IgD-negative memory B cell (primary cell): ENCODE data around the gene MSANTD2. TPM values are rescaled to one million over a fixed set of nuclear protein-coding genes. Genes with fewer than 3 reads are reported as not detected.

ENCODE experiments used
- H3K27ac Mint-ChIP-seq, 3 donors: one replicate each; pipeline ENCODE4 v1.8.0; 2020 to 2022; ENCODE audit warnings: mild to moderate bottlenecking in 3 of 3, mixed read lengths in 3 of 3, moderate library complexity in 1 of 3
- H3K27me3 Mint-ChIP-seq: one replicate; pipeline ENCODE4 v1.8.0; 2021; ENCODE audit warnings: mixed read lengths
- H3K36me3 Mint-ChIP-seq: one replicate; pipeline ENCODE4 v1.8.0; 2020; ENCODE audit warnings: mild to moderate bottlenecking, mixed read lengths
- H3K4me1 Mint-ChIP-seq, 3 donors: one replicate each; pipeline ENCODE4 v1.8.0; 2020 to 2022; ENCODE audit warnings: mixed read lengths in 3 of 3, mild to moderate bottlenecking in 1 of 3
- H3K4me3 Mint-ChIP-seq, 4 donors: one replicate each; pipeline ENCODE4 v1.8.0; 2020 to 2022; ENCODE audit warnings: mild to moderate bottlenecking in 4 of 4, mixed read lengths in 4 of 4, moderate library complexity in 3 of 4
- H3K9me3 Mint-ChIP-seq, 3 donors: one replicate each; pipeline ENCODE4 v1.8.0; 2020 to 2021; ENCODE audit warnings: mixed read lengths in 3 of 3, mild to moderate bottlenecking in 1 of 3
- polyA plus RNA-seq: library from polyadenylated mRNA; unstranded; fragments of 300-500 nt; fragmentation: Illumina TruSeq; gene quantifications from one replicate; pipeline ENCODE4 v1.2.3, GENCODE V29; 2021

MSANTD2 gene
- polyA plus RNA-seq, 1 donor from 2014 or later = 7.1 TPM

DNA sequence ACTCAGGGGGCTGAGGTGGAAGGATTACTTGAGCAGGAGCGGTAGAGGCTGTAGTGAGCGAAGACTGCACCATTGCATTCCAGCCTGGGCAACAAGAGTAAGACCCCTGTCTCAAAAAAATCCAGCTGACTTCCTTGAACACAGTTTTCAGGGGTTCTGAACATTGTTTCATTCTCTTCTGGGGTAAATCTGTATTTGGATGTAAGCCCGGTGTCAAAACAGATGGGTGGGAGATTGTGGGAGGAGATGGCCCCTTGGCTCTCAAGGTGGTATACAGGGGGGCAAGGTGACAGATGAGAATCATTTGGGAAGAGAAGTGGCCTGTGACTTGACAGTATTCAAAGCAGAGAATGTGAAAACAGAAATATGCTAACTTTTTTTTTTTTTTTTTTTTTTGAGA is 42.9 kb downstream of the MSANTD2 start:
- H3K27me3 Mint-ChIP-seq = peaks cover 30% of the 10 kb centered on the region

DNA sequence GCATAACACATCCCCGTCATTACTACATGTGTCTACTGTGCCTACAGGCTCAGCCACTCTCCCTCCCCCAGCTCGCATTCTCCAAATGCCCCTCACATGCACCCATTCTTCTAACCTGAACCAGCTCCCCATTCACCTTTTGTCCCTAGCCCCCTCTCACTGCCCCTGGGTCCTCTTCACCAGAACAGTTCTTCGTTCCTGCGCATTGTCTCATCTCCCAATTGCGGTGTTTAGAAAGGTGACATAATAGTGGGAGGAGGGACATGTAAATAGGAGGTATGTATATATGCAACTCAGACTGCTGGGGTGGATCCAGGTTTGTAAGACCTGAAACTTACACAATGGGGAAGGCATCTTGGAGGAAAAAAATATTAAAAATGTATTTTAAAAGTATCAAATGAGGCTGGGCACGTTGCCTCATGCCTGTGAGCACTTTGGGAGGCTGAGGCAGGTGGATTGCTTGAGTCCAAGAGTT is 43.4 kb downstream of the MSANTD2 start:
- Mint-ChIP-seq H3K27ac (peak overlapping the region in 1 of 3 donors; percentile 65), H3K9me3 (no peaks in the 10 kb centered on the region), H3K36me3 (no peaks in the 10 kb centered on the region)

More for the DNA sequence above, 42.9 kb downstream of the MSANTD2 start:
- H3K9me3 Mint-ChIP-seq = no peaks in the 10 kb centered on the region
- H3K36me3 Mint-ChIP-seq = no peaks in the 10 kb centered on the region
- peaks cover 11 to 29% (median 18%) of the 10 kb centered on the region in 3 donors for H3K4me1 Mint-ChIP-seq
- peak overlapping the region in 1 of 3 donors; percentile 50 for H3K27ac Mint-ChIP-seq
- peak overlapping the region in 1 of 4 donors; percentile 36 for H3K4me3 Mint-ChIP-seq

DNA sequence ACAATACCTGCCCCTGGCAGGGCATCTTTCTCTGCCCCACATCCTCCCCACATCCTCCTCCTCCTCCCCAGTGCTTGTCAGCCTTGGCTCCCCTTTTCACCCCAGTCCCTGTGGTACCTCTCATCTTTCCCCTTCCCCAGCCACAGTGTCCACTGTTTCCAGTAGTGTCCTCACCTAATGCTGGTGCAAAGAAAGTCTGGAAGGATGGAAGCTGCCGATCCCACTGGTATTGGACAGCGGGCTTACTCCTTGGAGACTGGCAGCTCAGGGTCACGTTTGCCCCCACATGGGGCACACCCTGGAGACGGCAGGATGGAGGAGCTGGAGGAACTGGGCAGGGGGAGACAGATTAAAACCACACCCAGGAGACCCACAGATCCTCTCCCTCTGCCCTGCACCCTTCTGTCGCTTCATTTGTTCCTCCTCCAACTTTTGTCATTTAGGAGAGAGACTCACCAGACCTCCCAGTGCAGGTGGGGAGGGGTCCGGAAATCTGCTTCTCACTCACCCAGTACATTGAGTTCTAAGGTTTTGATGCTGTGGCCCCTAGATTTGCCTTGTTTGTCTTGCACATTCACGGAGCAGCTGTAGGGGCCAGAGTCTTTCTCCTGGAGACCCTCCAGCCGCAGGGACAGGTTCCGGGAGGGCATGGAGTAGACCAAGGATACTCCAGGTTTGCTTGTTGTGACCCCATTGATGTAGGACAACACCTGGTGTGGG is 44.0 kb downstream of the MSANTD2 start:
- Mint-ChIP-seq H3K9me3 (no peaks in the 10 kb centered on the region), H3K27ac (peak overlapping the region in 1 of 3 donors; percentile 65), H3K4me3 (no peak overlapping the region), H3K36me3 (no peaks in the 10 kb centered on the region), H3K27me3 (peaks cover 30% of the 10 kb centered on the region), H3K4me1 (peaks cover 11 to 23% (median 18%) of the 10 kb centered on the region in 3 donors)

More for the DNA sequence above, 43.4 kb downstream of the MSANTD2 start:
- Mint-ChIP-seq H3K4me1 (peaks cover 11 to 29% (median 18%) of the 10 kb centered on the region in 3 donors), H3K4me3 (peak overlapping the region in 1 of 4 donors; percentile 36), H3K27me3 (peaks cover 30% of the 10 kb centered on the region)

- Mint-ChIP-seq H3K27me3 (peaks cover 25% of the 10 kb centered on the region), H3K4me1 (peaks cover 12 to 19% (median 15%) of the 10 kb centered on the region in 3 donors), H3K36me3 (peaks cover 2% of the 10 kb centered on the region), H3K9me3 (no peaks in the 10 kb centered on the region), H3K27ac (no peak overlapping the region), H3K4me3 (no peak overlapping the region)
Measured at GRCh38 chr11:124754710-124755109, 45.5 kb downstream of the MSANTD2 start.

DNA sequence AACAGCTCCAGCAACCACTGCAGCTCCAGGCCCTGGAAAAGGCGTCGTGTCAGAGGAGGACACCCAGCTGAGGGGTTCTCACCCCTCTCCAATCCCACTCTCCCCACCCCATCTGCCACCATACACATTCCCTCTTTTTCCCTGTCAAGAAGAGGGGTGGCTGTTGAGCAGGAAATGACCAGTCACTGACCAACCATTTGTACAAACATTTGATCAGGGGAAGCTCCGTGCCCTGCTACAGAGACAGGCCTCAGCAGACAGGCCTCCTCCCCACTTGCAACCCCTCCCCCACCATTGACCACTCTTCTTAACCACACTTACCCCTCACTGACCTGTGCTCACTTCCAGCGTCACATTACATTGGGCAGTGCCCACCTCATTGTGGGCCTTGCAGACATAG is 45.9 kb downstream of the MSANTD2 start:
- Mint-ChIP-seq H3K27ac (peak overlapping the region in 1 of 3 donors; percentile 15), H3K4me1 (peaks cover 12 to 21% (median 16%) of the 10 kb centered on the region in 3 donors), H3K9me3 (no peaks in the 10 kb centered on the region), H3K4me3 (no peak overlapping the region), H3K36me3 (peaks cover 2% of the 10 kb centered on the region), H3K27me3 (peaks cover 25% of the 10 kb centered on the region)

DNA sequence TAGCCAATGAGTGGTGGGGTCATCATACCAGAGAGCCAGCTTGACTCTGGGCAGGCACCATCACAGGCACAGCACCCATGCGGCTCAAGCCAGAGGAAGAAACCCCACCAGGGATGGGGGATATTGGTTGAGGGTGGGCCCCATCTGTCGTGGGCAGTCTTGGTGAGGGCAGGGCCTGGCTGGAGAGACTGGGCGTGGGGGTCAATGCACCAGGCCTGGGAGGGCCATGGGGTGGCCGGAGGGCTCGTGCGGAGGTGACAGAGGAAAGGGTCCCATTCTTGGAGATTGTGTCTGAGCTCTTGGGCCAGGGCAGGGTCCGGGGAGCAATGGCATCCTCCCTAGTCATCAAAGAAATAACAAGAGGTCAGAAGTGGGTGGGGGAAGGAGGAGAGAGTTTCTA is 46.6 kb downstream of the MSANTD2 start:
- peak overlapping the region in 2 of 3 donors; percentile 15 to 36 for H3K27ac Mint-ChIP-seq
- no peaks in the 10 kb centered on the region for H3K9me3 Mint-ChIP-seq
- peaks cover 16 to 20% (median 17%) of the 10 kb centered on the region in 3 donors for H3K4me1 Mint-ChIP-seq
- H3K36me3 Mint-ChIP-seq = peaks cover 2% of the 10 kb centered on the region
- no peak overlapping the region for H3K4me3 Mint-ChIP-seq
- H3K27me3 Mint-ChIP-seq = peaks cover 20% of the 10 kb centered on the region

- Mint-ChIP-seq H3K4me3 (no peak overlapping the region), H3K36me3 (peaks cover 2% of the 10 kb centered on the region)
Measured at GRCh38 chr11:124753205-124753604, 47.0 kb downstream of the MSANTD2 start.

DNA sequence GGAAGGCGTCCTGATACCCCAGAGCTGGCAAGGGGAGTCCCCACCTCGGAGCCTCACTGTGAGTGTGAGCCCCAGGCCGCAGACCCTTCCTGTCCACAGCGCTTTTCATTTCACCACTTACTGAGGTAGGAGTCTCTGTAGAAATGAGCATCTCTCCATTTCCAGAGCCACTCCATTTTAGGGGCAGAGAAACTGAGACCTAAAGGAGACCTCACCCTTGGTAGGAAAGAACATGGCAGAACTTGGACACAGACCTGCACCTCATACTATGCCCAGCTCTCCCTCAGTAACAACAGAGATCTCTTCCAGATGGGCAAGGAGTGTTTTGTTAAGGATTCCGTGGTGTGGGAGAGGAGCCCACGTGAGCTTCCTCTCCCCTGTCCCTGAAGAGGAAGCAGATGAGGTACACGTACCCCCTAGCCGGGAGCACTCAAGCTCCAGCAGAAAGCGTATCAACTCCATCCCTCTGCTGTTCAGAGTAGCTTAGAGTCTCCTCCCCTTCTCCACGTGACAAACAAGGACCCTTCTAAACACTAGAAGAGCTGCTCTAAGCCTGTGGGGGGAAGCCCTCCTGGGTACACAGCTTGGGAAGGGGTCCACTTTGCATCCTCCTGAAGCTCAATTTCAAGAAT is 47.6 kb downstream of the MSANTD2 start:
- H3K36me3 Mint-ChIP-seq = peaks cover 2% of the 10 kb centered on the region
- no peak overlapping the region for H3K27ac Mint-ChIP-seq
- H3K4me1 Mint-ChIP-seq = peaks cover 12 to 17% (median 16%) of the 10 kb centered on the region in 3 donors

More at GRCh38 chr11:124753205-124753604, 47.0 kb downstream of the MSANTD2 start:
- Mint-ChIP-seq H3K27ac (peak overlapping the region in 1 of 3 donors; percentile 36), H3K4me1 (peaks cover 14 to 18% (median 15%) of the 10 kb centered on the region in 3 donors), H3K9me3 (no peaks in the 10 kb centered on the region), H3K27me3 (peaks cover 18% of the 10 kb centered on the region)

GRCh38 chr11:124751741-124752470 is 48.3 kb downstream of the MSANTD2 start, which contains the start of gene VSIG2:
Gene VSIG2 (minus strand): TSS chr11:124752255. CDS start chr11:124752137, 118 bp downstream.
- H3K4me3 Mint-ChIP-seq = peak within 1 kb of the TSS in 1 of 4 donors; percentile 1
- H3K27ac Mint-ChIP-seq = no peak within 1 kb of the TSS
- no peaks in the 10 kb centered on the region for H3K9me3 Mint-ChIP-seq
- peaks cover 2% of the 10 kb centered on the region for H3K36me3 Mint-ChIP-seq
- peaks cover 12 to 17% (median 16%) of the 10 kb centered on the region in 3 donors for H3K4me1 Mint-ChIP-seq
- peaks cover 11% of the 10 kb centered on the region for H3K27me3 Mint-ChIP-seq

More for the DNA sequence above, 47.6 kb downstream of the MSANTD2 start:
- no peaks in the 10 kb centered on the region for H3K9me3 Mint-ChIP-seq
- H3K4me3 Mint-ChIP-seq = no peak overlapping the region
- H3K27me3 Mint-ChIP-seq = peaks cover 15% of the 10 kb centered on the region

GRCh38 chr11:124751391-124751740 is 48.8 kb downstream of the MSANTD2 start:
- Mint-ChIP-seq H3K27me3 (peaks cover 9% of the 10 kb centered on the region), H3K4me3 (no peak overlapping the region), H3K4me1 (peaks cover 12 to 16% (median 13%) of the 10 kb centered on the region in 3 donors), H3K9me3 (no peaks in the 10 kb centered on the region), H3K27ac (no peak overlapping the region), H3K36me3 (peaks cover 2% of the 10 kb centered on the region)

DNA sequence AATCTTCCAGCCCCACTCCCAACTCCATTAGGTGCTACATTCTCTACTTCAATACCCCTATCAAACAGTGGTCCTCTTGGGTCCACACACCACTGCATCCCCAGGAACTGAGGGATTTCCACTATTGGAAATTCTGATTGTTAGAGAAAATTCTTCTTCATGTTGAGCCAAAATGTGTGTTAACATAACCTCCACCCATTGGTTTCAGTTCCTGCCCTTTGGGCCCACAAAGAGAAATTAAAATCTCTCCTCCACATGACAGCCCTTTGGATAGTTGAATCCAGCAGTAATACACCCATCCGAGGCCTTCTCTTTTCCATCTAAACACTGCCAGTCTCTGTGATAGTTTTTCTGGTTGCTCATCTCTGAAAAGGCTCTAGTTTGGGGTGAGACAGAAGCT is 50.3 kb downstream of the MSANTD2 start:
- Mint-ChIP-seq H3K27ac (no peak overlapping the region), H3K9me3 (no peaks in the 10 kb centered on the region), H3K27me3 (peaks cover 9% of the 10 kb centered on the region), H3K4me3 (peak overlapping the region in 3 of 4 donors; percentile 44 to 65 (median 59)), H3K4me1 (peaks cover 12 to 19% (median 15%) of the 10 kb centered on the region in 3 donors), H3K36me3 (peaks cover 2% of the 10 kb centered on the region)

GRCh38 chr11:124748481-124749343 is 51.5 kb downstream of the MSANTD2 start:
- peaks cover 10% of the 10 kb centered on the region for H3K27me3 Mint-ChIP-seq
- H3K36me3 Mint-ChIP-seq = peaks cover 2% of the 10 kb centered on the region
- no peaks in the 10 kb centered on the region for H3K9me3 Mint-ChIP-seq
- H3K4me1 Mint-ChIP-seq = peaks cover 12 to 19% (median 15%) of the 10 kb centered on the region in 3 donors
- peak overlapping the region in 2 of 4 donors; percentile 73 to 81 for H3K4me3 Mint-ChIP-seq
- peak overlapping the region in 2 of 3 donors; percentile 63 to 83 for H3K27ac Mint-ChIP-seq

DNA sequence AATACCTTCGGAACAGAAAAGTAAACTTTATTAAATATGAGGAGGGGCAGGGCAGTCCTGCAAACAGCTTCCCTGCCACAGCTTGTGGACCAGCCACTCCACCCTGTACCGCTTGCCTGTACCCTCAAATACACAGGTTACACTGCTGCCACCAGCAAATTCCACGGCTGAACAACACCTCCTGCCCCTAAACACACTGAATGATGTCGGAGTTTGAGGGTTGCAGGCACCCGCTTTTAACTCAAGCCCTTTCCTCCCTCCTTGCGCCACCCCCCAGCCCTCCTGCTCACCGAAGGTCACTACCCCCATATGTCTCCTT is 52.1 kb downstream of the MSANTD2 start:
- H3K4me1 Mint-ChIP-seq = peaks cover 12 to 19% (median 15%) of the 10 kb centered on the region in 3 donors
- H3K9me3 Mint-ChIP-seq = no peaks in the 10 kb centered on the region
- H3K4me3 Mint-ChIP-seq = peak overlapping the region in 2 of 4 donors; percentile 73 to 81
- no peak overlapping the region for H3K27ac Mint-ChIP-seq
- peaks cover 13% of the 10 kb centered on the region for H3K27me3 Mint-ChIP-seq
- H3K36me3 Mint-ChIP-seq = peaks cover 2% of the 10 kb centered on the region
